Dedifferentiated amniotic fluid mesenchymal stem cell (primary cell): ENCODE data around the gene ADH7.
A peak's percentile ranks its signal among the peaks of the same experiment; 100 is the strongest.
"Not testable (repeated sequence)": the region's sequence is repeated elsewhere in the genome, so short reads cannot be mapped to it uniquely, and the experiment has no call there.

Experiments used
- DNase-seq: peaks from one replicate; pipeline ENCODE4 v3.0.0-alpha.2; 2016; ENCODE audit errors: extremely low spot score

The ADH7 gene

GRCh38 chr4:99415762-99416161 is 19.4 kb downstream of the ADH7 start:
- not testable (repeated sequence) for DNase-seq

DNA sequence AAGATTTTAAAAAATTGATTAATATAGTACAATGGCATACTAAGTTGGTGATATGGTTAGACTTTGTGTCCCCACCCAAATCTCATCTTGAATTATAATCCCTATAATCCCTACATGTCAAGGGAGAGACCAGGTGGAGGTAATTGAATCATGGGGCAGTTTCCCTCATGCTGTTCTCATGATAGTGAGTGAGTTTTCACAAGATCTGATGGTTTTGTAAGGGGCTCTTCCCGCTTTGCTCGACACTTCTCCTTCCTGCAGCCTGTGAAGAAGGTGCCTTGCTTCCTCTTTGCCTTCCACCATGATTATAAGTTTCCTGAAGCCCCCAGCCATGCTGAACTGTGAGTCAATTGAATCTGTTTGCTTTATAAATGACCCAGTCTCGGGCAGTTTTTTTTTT is 20.2 kb downstream of the ADH7 start:
- DNase-seq, result not testable (repeated sequence)

DNA sequence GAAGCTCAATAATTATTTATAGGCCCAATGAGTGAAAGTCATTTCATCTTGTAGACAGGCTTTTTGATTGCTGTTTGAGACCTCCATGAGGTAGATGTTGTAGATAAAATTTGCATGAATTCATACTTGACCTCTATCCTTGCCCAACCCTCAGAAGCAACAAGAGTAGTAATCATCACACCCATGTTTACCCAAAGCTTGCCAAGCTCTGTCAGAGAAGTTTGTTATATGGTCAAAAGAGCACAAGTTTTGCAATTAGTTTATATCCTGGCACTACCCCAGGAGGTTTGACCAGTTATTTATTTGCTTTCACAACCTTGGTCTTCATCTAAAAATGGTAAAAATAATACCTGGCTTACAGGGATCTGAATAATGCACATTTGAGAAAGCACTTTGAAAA is 20.7 kb downstream of the ADH7 start:
- DNase-seq, result no peak

- no peak for DNase-seq
These were observed 22.0 kb downstream of the ADH7 start for GRCh38 chr4:99413140-99413539.

DNA sequence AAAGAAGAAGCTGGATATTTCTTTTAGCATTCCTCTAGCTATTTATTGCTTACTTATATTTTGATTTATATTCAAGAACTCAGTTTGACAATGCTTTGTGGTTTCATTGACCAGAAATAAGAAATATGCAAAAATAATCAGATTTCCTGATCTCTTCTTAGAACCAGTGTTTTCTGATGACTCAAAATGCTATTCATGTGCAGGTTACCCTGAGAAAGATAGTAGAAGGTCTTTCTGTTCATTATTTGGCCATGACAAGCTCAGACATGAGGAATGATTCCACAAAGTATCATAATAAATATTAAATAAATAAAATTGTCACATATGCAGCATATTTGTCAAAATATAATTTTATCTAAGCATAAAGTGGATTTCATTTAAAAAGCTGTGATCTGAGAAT is 24.1 kb downstream of the ADH7 start:
- DNase-seq, result no peak

GRCh38 chr4:99410075-99410474 is 25.1 kb downstream of the ADH7 start:
- DNase-seq, result no peak

GRCh38 chr4:99408346-99408745 is 26.8 kb downstream of the ADH7 start:
- no peak for DNase-seq

- DNase-seq, result peak; percentile 93
These were observed 29.6 kb downstream of the ADH7 start for GRCh38 chr4:99405433-99406115.

- peak; percentile 84 for DNase-seq
These were observed 30.4 kb downstream of the ADH7 start for GRCh38 chr4:99404595-99405287.

- DNase-seq, result peak; percentile 82
These were observed 31.6 kb downstream of the ADH7 start for GRCh38 chr4:99403380-99404184.

DNA sequence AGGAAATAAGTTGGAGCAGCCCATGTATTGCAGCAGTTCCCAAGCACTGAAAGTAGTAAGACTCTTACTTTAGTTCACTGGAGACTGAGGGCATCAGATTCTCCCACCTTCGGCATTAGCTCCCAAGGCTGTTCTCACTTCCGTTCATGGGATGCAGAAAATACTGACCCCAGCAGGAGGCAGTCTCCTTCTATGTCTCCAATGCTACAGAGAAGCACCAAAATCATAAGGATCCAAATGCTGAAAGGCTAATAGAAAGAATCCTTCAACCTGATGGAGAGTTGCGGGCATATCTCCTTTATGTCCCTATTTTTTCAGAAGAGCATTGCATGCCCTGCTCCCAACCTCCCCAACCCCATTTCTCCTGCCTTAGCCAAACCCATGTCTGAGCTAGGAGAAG is 32.4 kb downstream of the ADH7 start:
- DNase-seq, result no peak

- DNase-seq, result no peak
These were observed 34.3 kb downstream of the ADH7 start for GRCh38 chr4:99400831-99401230.

DNA sequence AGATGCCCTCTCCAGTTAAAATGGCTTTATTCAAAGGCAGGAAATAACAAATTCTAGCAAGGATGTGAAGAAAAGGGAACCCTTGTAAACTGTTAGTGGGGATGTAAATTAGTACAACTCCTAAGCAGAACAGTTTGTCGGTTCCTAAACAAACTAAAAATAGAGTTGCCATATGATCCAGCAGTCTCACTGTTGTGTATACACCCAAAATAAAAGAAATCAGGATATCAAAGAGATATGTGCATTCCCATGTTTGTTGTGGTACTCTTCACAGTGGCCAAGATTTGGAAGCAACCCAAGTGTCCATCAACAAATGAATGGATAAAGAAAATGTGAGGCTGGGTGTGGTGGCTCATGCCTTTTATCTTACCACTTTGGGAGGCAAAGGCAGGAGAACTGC is 36.1 kb downstream of the ADH7 start:
- no peak for DNase-seq

DNA sequence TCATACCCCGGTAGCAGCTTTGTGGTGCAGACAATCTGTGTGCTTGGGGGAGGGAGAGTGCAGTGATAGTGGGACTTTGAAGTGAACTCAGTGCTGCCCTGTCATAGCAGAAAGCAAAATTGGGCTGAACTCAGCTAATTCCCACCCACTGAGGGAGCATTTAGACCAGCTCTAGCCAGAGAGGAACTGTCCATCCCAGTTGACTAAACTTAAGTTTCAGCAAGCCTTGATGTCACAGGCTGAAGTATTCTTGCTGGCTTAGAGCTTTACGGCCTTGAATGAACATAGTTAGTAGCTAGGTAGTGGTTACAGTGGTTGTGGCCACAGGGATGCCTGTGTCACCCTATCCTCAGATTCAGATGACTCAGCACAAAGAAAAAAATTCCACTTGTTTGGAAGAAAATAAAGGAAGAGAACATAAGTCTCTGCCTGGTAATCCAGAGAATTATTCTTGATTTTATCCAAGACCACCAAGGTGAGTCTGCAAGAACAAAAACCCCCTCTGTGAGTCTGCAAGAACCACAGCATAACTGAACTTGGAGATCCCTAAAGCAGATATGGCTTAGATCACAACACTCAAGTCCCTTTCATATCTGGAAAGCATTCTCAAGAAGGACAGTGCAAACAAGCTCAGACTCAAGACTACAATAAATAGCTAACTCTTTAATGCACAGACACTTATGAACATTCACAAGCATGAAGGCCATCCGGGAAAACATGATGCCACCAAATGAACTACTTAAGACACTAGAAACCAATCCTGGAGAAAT is 39.4 kb downstream of the ADH7 start:
- DNase-seq, result peak; percentile 41

DNA sequence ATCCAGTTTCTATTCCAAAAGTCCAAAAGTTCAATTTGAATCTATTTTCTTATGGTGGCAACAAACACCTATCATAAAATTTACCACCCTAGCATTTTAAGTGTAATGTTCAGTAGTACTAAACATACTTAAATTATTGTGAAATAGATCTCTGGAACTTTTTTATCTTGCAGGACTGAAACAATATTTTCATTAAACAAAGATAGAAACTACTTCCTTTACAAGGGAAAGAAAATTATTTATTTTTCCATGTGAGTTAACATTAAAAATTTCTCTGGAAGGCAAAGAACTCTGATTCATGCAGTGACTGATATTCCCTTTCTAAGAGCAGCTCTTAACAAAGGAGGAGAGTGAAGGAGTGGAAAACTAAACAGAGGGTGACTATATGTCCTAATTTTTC is 40.2 kb downstream of the ADH7 start:
- peak; percentile 67 for DNase-seq

GRCh38 chr4:99390055-99390454 is 45.1 kb downstream of the ADH7 start:
- DNase-seq, result peak; percentile 80

GRCh38 chr4:99389606-99390005 is 45.5 kb downstream of the ADH7 start:
- no peak for DNase-seq

GRCh38 chr4:99383833-99384392 is 51.2 kb downstream of the ADH7 start:
- DNase-seq, result peak; percentile 97

- DNase-seq, result peak; percentile 44
These were observed 51.7 kb downstream of the ADH7 start for GRCh38 chr4:99383399-99383798.

GRCh38 chr4:99382745-99383360 is 52.3 kb downstream of the ADH7 start:
- no peak for DNase-seq

DNA sequence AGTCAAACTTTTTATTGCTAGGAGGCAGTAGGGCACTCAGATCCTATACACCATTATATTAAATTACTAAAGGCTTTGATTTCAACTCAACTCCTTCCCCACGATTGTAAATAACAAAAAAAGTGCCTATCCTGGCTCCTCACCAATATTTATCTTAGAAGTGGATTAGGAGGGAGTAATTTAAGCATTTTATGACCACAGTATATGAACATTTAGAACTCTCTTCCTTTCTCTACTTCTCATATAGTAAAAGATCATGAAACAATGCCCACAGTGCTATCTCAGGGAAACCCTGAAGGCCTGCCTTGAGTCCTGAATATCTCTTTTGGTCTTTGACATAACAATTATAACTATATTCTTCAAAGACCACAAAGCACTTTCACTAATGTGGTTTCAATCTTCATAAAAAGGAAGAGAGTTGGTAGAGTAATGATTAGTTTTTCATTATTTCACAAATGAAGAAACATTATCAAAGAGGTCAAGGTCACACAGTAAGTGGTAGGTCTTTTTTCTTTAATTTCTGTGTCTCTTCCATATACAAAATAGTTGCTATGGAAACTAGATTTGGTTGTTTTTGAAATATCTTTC is 53.5 kb downstream of the ADH7 start:
- DNase-seq, result no peak
